NB4 (cell line): Measurements from ENCODE around the gene NUP107.

Experiments used
- CTCF ChIP-seq: IDR thresholded peaks from one replicate; pipeline ENCODE4 v1.5.1; 2012; ENCODE audit warnings: low read depth, low read length
- MAX ChIP-seq: IDR thresholded peaks from 2 replicates; pipeline ENCODE4 v1.6.1; 2011; ENCODE audit warnings: low read depth, low read length
- MYC ChIP-seq: IDR thresholded peaks from 2 replicates; pipeline ENCODE4 v1.6.1; 2011; ENCODE audit warnings: low read depth, low read length
- POLR2A ChIP-seq: IDR thresholded peaks from 2 replicates; pipeline ENCODE4 v1.6.1; 2011; ENCODE audit warnings: mild to moderate bottlenecking; ENCODE audit not compliant: insufficient read length; ENCODE audit errors: extremely low read depth

- TF ChIP-seq CTCF (no peak), POLR2A (no peak), MAX (no peak), MYC (no peak)
Measured at GRCh38 chr12:68639396-68639767, 47.4 kb upstream of the NUP107 start.
